PC-3 (cell line): ENCODE results near the gene DPM2. TPM values are rescaled to one million over a fixed set of nuclear protein-coding genes. Genes with fewer than 3 reads are reported as not detected.
A peak's percentile ranks its signal among the peaks of the same experiment; 100 is the strongest.

Experiments
- ATAC-seq: fragments of 200-7000 bp; cut with Tn5 transposase; 2 replicates; pipeline ENCODE4 v1.9.1; 2020; ENCODE audit warnings: mild to moderate bottlenecking, moderate library complexity
- BruUV-seq: library from RNA; stranded (reverse); fragments of 400-500 nt; replicated peaks from 2 replicates; lab custom pipeline; 2021; lab: Mats Ljungman, UMichigan
- CTCF ChIA-PET: fragments of 300-600 bp; sonication (Branson Sonifier 250); formaldehyde crosslinking; loops from one replicate; lab custom pipeline; 2022; ENCODE audit warnings: antibody characterized with exemption; lab: Charles Lee
- POLR2A ChIA-PET: fragments of 300-600 bp; sonication (Branson Sonifier 250); formaldehyde crosslinking; loops from one replicate; lab custom pipeline; 2022; ENCODE audit warnings: antibody characterized with exemption; ENCODE audit not compliant: unreplicated experiment; lab: Charles Lee
- DNase-seq: peaks from one replicate; pipeline ENCODE4 v3.0.0-alpha.2; 2015
- H2AFZ ChIP-seq: fragments of 300-600 bp; sonication (generic); 2 replicates; pipeline ENCODE4 v1.6.0; 2016; ENCODE audit warnings: antibody characterized with exemption, low read length
- H3F3A ChIP-seq: fragments of 300-600 bp; sonication (generic); one replicate; pipeline ENCODE4 v1.6.0; 2017; ENCODE audit warnings: antibody characterized with exemption, low read length, control low read depth, mild to moderate bottlenecking; ENCODE audit not compliant: unreplicated experiment
- H3K27ac ChIP-seq: fragments of 300-600 bp; sonication (generic); 2 replicates; pipeline ENCODE4 v1.5.1; 2016; ENCODE audit warnings: mild to moderate bottlenecking, low read length
- H3K27me3 ChIP-seq: fragments of 300-600 bp; sonication (generic); 2 replicates; pipeline ENCODE4 v1.6.1; 2016; ENCODE audit warnings: low read length, mixed read lengths
- H3K36me3 ChIP-seq: fragments of 300-600 bp; sonication (generic); 2 replicates; pipeline ENCODE4 v1.6.1; 2016; ENCODE audit warnings: low read depth, mixed run types, low read length, mixed read lengths
- H3K4me1 ChIP-seq: fragments of 300-600 bp; sonication (generic); 2 replicates; pipeline ENCODE4 v1.5.1; 2016; ENCODE audit warnings: low read length; ENCODE audit not compliant: insufficient read depth
- H3K4me2 ChIP-seq: fragments of 300-600 bp; sonication (generic); 2 replicates; pipeline ENCODE4 v1.6.0; 2016; ENCODE audit warnings: low read length
- H3K4me3 ChIP-seq: fragments of 300-600 bp; sonication (generic); 2 replicates; pipeline ENCODE4 v1.5.1; 2016; ENCODE audit warnings: mild to moderate bottlenecking, low read length, mixed read lengths
- H3K79me2 ChIP-seq: fragments of 300-600 bp; sonication (generic); 2 replicates; pipeline ENCODE4 v1.6.1; 2017; ENCODE audit warnings: low read length, mixed read lengths
- H3K9ac ChIP-seq: fragments of 300-600 bp; sonication (generic); 2 replicates; pipeline ENCODE4 v1.6.0; 2016; ENCODE audit warnings: mild to moderate bottlenecking, low read length
- H3K9me2 ChIP-seq: fragments of 300-600 bp; sonication (generic); replicated peaks from 2 replicates; pipeline ENCODE4 v1.6.1; 2016; ENCODE audit warnings: mixed run types, low read length, mixed read lengths
- H3K9me3 ChIP-seq: fragments of 300-600 bp; sonication (generic); 2 replicates; pipeline ENCODE4 v1.6.1; 2016; ENCODE audit warnings: low read length, mixed read lengths
- H4K20me1 ChIP-seq: fragments of 300-600 bp; sonication (generic); 2 replicates; pipeline ENCODE4 v1.6.1; 2016; ENCODE audit warnings: low read length, mixed read lengths
- EZH2 ChIP-seq: fragments of 300-600 bp; sonication (generic); IDR thresholded peaks from one replicate; pipeline ENCODE4 v1.6.1; 2017; ENCODE audit warnings: antibody characterized with exemption, mild to moderate bottlenecking, low read length; ENCODE audit not compliant: unreplicated experiment
- EZH2phosphoT487 ChIP-seq: fragments of 300-600 bp; sonication (generic); IDR thresholded peaks from 2 replicates; pipeline ENCODE4 v1.6.1; 2018; ENCODE audit warnings: mild to moderate bottlenecking, antibody characterized with exemption, low read length, borderline replicate concordance
- intact Hi-C: fragments of 100-400 bp; cut with micrococcal nuclease; formaldehyde crosslinking; loops from 2 replicates; pipeline ENCODE4 v1.9.0; 2023
- total RNA-seq: library from RNA; depleted of rRNA; stranded (reverse); fragments of >200 nt; gene quantifications from 2 replicates; pipeline ENCODE4 v1.2.3, GENCODE V29; 2014
- TF ChIP-seq, protein P1 (sequence below): fragments of 300-600 bp; sonication (generic); conservative IDR thresholded peaks from 2 replicates; pipeline ENCODE4 v1.5.1; 2017; ENCODE audit warnings: antibody characterized with exemption, low read depth, mild to moderate bottlenecking, low read length

Gene DPM2
- total RNA-seq, 1 experiment from 2014 or later, result 33.0 TPM

DNA sequence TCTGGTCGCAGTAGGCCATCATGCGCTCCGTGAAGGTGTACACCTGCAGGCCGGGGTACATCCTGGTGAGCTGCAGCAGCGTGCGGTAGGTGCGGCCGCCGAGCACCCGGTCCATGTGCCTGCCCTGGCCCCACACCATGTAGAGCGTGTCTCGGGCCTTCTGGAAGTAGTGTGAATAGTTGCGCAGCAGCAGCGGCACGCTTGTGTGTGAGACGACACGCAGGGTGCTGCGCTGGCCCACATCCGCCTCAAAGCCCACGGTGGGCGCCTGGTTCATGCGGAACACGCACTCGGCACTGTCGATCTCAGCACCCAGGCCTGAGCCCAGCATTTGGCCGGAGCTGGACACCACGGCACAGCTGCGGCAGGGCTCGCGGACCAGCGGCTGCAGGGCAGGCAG is 25.4 kb downstream of the DPM2 start:
- H3K9me2 ChIP-seq, result no peaks in the 10 kb centered on the region
- TF ChIP-seq EZH2, result no peak
- TF ChIP-seq EZH2phosphoT487, result no peak
- TF ChIP-seq, protein P1, sequence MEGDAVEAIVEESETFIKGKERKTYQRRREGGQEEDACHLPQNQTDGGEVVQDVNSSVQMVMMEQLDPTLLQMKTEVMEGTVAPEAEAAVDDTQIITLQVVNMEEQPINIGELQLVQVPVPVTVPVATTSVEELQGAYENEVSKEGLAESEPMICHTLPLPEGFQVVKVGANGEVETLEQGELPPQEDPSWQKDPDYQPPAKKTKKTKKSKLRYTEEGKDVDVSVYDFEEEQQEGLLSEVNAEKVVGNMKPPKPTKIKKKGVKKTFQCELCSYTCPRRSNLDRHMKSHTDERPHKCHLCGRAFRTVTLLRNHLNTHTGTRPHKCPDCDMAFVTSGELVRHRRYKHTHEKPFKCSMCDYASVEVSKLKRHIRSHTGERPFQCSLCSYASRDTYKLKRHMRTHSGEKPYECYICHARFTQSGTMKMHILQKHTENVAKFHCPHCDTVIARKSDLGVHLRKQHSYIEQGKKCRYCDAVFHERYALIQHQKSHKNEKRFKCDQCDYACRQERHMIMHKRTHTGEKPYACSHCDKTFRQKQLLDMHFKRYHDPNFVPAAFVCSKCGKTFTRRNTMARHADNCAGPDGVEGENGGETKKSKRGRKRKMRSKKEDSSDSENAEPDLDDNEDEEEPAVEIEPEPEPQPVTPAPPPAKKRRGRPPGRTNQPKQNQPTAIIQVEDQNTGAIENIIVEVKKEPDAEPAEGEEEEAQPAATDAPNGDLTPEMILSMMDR, result no peak
- ATAC-seq, result no peak
- H3K36me3 ChIP-seq, result no peaks in the 10 kb centered on the region
- H3K4me3 ChIP-seq, result no peak overlapping the region
- H3K4me1 ChIP-seq, result peaks cover 15% of the 10 kb centered on the region; the same call in 1 of the 2 replicates
- ChIA-PET CTCF (no interaction called here), POLR2A (no interaction called here)
- no peak overlapping the region for H3K27ac ChIP-seq
- H3K27me3 ChIP-seq, result no peaks in the 10 kb centered on the region
- no peak for DNase-seq
- H3F3A ChIP-seq, result no peaks in the 10 kb centered on the region
- no peaks in the 10 kb centered on the region for H4K20me1 ChIP-seq
- H3K9me3 ChIP-seq, result no peaks in the 10 kb centered on the region
- H2AFZ ChIP-seq, result no peak overlapping the region
- peaks cover 19% of the 10 kb centered on the region for H3K79me2 ChIP-seq
- no TSS peak for BruUV-seq
- no peak overlapping the region for H3K4me2 ChIP-seq
- H3K9ac ChIP-seq, result no peak overlapping the region
- intact Hi-C loops, result loop anchor here (5.0 to 10.0 kb wide), 2 partner anchors 110 to 337 kb away; partner anchors contain the start of gene FPGS

- peaks cover 9% of the 10 kb centered on the region; the same call in 1 of the 2 replicates for H3K79me2 ChIP-seq
- CTCF ChIA-PET, result no interaction called here
- H3K4me1 ChIP-seq, result peaks cover 6% of the 10 kb centered on the region; the same call in 1 of the 2 replicates
- H3K27me3 ChIP-seq, result no peaks in the 10 kb centered on the region
- no peaks in the 10 kb centered on the region for H3K9me2 ChIP-seq
- no peak overlapping the region for H3K9ac ChIP-seq
- H3K9me3 ChIP-seq, result no peaks in the 10 kb centered on the region
- BruUV-seq, result no TSS peak
- no peak overlapping the region for H3K4me2 ChIP-seq
- no peak for DNase-seq
- peak; percentile 17; the same call in 1 of the 2 replicates for ATAC-seq
- H3K4me3 ChIP-seq, result no peak overlapping the region
- no peak overlapping the region for H2AFZ ChIP-seq
- intact Hi-C loops, result loop anchor here (5.0 to 10.0 kb wide), 2 partner anchors 108 to 336 kb away; partner anchors contain the start of gene FPGS
- no peak overlapping the region for H3K27ac ChIP-seq
- TF ChIP-seq, protein P1, result peak; percentile 41; the same call in 1 of the 2 replicates
- TF ChIP-seq EZH2phosphoT487, result no peak
- POLR2A ChIA-PET, result interaction anchor here (0.6 kb wide), 2 partner anchors 11 to 1503 kb away, joined by 3 to 12 read pairs; partner anchors contain the start of gene ST6GALNAC6
- H3K36me3 ChIP-seq, result no peaks in the 10 kb centered on the region
- H4K20me1 ChIP-seq, result no peaks in the 10 kb centered on the region
- no peaks in the 10 kb centered on the region for H3F3A ChIP-seq
These were observed 26.9 kb downstream of the DPM2 start for GRCh38 chr9:127910613-127911205.

DNA sequence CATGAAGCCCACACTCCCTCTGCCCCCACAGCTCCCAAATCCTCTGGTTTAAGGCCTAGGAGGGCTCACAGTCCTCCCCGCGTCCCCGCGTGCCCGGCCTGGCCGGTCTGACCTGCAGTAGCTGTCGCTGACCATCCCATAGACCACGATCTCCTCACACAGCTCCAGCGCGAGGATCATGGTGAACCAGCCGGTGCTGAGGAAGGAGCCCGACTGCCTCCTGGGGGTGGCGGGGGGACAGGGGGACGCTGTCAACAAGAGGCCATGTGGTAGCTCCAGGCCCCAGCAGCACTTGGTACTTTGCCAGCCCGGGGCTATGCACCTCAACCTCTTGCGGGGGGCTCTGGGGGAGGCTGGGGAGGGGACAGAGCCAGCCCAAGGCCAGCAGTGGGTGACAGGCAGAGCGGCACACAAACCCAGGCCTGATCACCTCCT is 27.8 kb downstream of the DPM2 start:
- no peak overlapping the region for H2AFZ ChIP-seq
- ChIA-PET CTCF (no interaction called here), POLR2A (interaction anchor here (0.7 kb wide), 1 partner anchor 12 kb away, joined by 3 read pairs; no protein-coding TSS in a partner anchor)
- no peak for ATAC-seq
- no peaks in the 10 kb centered on the region for H3K9me3 ChIP-seq
- H4K20me1 ChIP-seq, result no peaks in the 10 kb centered on the region
- no peak overlapping the region for H3K9ac ChIP-seq
- BruUV-seq, result no TSS peak
- peaks cover 2% of the 10 kb centered on the region; the same call in 1 of the 2 replicates for H3K79me2 ChIP-seq
- TF ChIP-seq EZH2 (no peak), EZH2phosphoT487 (no peak)
- TF ChIP-seq, protein P1, result no peak
- no peak overlapping the region for H3K27ac ChIP-seq
- no peaks in the 10 kb centered on the region for H3K4me1 ChIP-seq
- H3F3A ChIP-seq, result no peaks in the 10 kb centered on the region
- no peaks in the 10 kb centered on the region for H3K36me3 ChIP-seq
- H3K27me3 ChIP-seq, result no peaks in the 10 kb centered on the region
- no peaks in the 10 kb centered on the region for H3K9me2 ChIP-seq
- DNase-seq, result no peak
- intact Hi-C loops, result loop anchor here (5.0 to 10.0 kb wide), 2 partner anchors 108 to 335 kb away; partner anchors contain the start of gene FPGS
- H3K4me3 ChIP-seq, result no peak overlapping the region
- H3K4me2 ChIP-seq, result no peak overlapping the region
